Left renal pelvis (tissue), 4 donors: ENCODE data around the gene SBF2. TPM values are rescaled to one million over a fixed set of nuclear protein-coding genes. Genes with fewer than 3 reads are reported as not detected.
"Not testable (repeated sequence)": the region's sequence is repeated elsewhere in the genome, so short reads cannot be mapped to it uniquely, and the experiment has no call there.

Source experiments
- DNase-seq, 4 donors: peaks; one replicate each; pipeline ENCODE4 v3.0.0-alpha.2; 2013; ENCODE audit warnings: low read depth in 4 of 4, low spot score in 3 of 4
- polyA plus RNA-seq, 4 donors: library from polyadenylated mRNA; unstranded; fragments of 120-200 nt; gene quantifications; one replicate each; pipeline ENCODE4 v1.2.1, GENCODE V29; 2013; ENCODE audit not compliant: insufficient read length in 4 of 4

SBF2 gene
- polyA plus RNA-seq, 4 donors: 43.2 to 51.3 (median 49.2) TPM

GRCh38 chr11:9761441-9761945 is 532.5 kb downstream of the SBF2 start:
- no peak for DNase-seq

- DNase-seq: no peak
These were observed 533.8 kb downstream of the SBF2 start for GRCh38 chr11:9760193-9760575.

- peak in 2 of 4 donors; percentile 41 to 50 for DNase-seq
These were observed 534.4 kb downstream of the SBF2 start for GRCh38 chr11:9759519-9760192.

GRCh38 chr11:9758637-9759518 is 535.1 kb downstream of the SBF2 start:
- peak in 2 of 4 donors; percentile 46 to 71 for DNase-seq

GRCh38 chr11:9757809-9758636 is 536.0 kb downstream of the SBF2 start:
- DNase-seq: peak in 2 of 4 donors; percentile 55 to 58

GRCh38 chr11:9756878-9757277 is 537.1 kb downstream of the SBF2 start:
- no peak for DNase-seq

GRCh38 chr11:9756461-9756860 is 537.6 kb downstream of the SBF2 start:
- DNase-seq: no peak

- no peak for DNase-seq
These were observed 538.3 kb downstream of the SBF2 start for GRCh38 chr11:9755561-9756185.

- DNase-seq: no peak
These were observed 540.0 kb downstream of the SBF2 start for GRCh38 chr11:9754010-9754471.

GRCh38 chr11:9753021-9753420 is 541.0 kb downstream of the SBF2 start:
- DNase-seq: no peak

GRCh38 chr11:9752091-9752490 is 541.9 kb downstream of the SBF2 start:
- DNase-seq: no peak

- no peak for DNase-seq
These were observed 543.5 kb downstream of the SBF2 start for GRCh38 chr11:9750551-9750950.

GRCh38 chr11:9748361-9748970 is 545.6 kb downstream of the SBF2 start:
- peak in 2 of 4 donors; percentile 39 to 44 for DNase-seq

GRCh38 chr11:9747828-9748227 is 546.2 kb downstream of the SBF2 start:
- DNase-seq: no peak

GRCh38 chr11:9747229-9747628 is 546.8 kb downstream of the SBF2 start:
- DNase-seq: no peak

GRCh38 chr11:9745411-9746211 is 548.4 kb downstream of the SBF2 start:
- no peak for DNase-seq

GRCh38 chr11:9743512-9743911 is 550.5 kb downstream of the SBF2 start:
- DNase-seq: not testable (repeated sequence)

- no peak for DNase-seq
These were observed 552.8 kb downstream of the SBF2 start for GRCh38 chr11:9741260-9741659.
